Measurements from ENCODE around the gene TIMP3.
"Not testable (repeated sequence)": the region's sequence is repeated elsewhere in the genome, so short reads cannot be mapped to it uniquely, and the experiment has no call there.

Gene TIMP3

GRCh38 chr22:32854351-32854804 is 52.9 kb downstream of the TIMP3 start:
- no peak for DNase-seq (ENCODE audit: low spot score)

- no peak for DNase-seq (ENCODE audit: low spot score)
These were observed 53.7 kb downstream of the TIMP3 start for GRCh38 chr22:32855045-32855756.

- no peak for DNase-seq (ENCODE audit: low spot score)
These were observed 56.7 kb downstream of the TIMP3 start for GRCh38 chr22:32858121-32858703.

GRCh38 chr22:32858957-32859356 is 57.5 kb downstream of the TIMP3 start:
- DNase-seq (ENCODE audit: low spot score) = no peak

- DNase-seq (ENCODE audit: low spot score) = no peak
These were observed 58.2 kb downstream of the TIMP3 start for GRCh38 chr22:32859743-32860142.

GRCh38 chr22:32861330-32861729 is 59.8 kb downstream of the TIMP3 start:
- DNase-seq (ENCODE audit: low spot score) = no peak

- no peak for DNase-seq (ENCODE audit: low spot score)
These were observed 60.6 kb downstream of the TIMP3 start for GRCh38 chr22:32862083-32862482.

GRCh38 chr22:32862936-32863661 is 61.6 kb downstream of the TIMP3 start:
- no peak for DNase-seq (ENCODE audit: low spot score)

GRCh38 chr22:32864041-32864440 is 62.5 kb downstream of the TIMP3 start:
- DNase-seq (ENCODE audit: low spot score) = no peak

- DNase-seq (ENCODE audit: low spot score) = no peak
These were observed 63.1 kb downstream of the TIMP3 start for GRCh38 chr22:32864596-32864995.

- no peak for DNase-seq (ENCODE audit: low spot score)
These were observed 65.4 kb downstream of the TIMP3 start for GRCh38 chr22:32866953-32867352.

GRCh38 chr22:32868946-32869345 is 67.4 kb downstream of the TIMP3 start:
- no peak for DNase-seq (ENCODE audit: low spot score)

- no peak for DNase-seq (ENCODE audit: low spot score)
These were observed 69.0 kb downstream of the TIMP3 start for GRCh38 chr22:32870474-32870873.

- not testable (repeated sequence) for DNase-seq (ENCODE audit: low spot score)
These were observed 72.1 kb downstream of the TIMP3 start for GRCh38 chr22:32873604-32874003.

- DNase-seq (ENCODE audit: low spot score) = no peak
These were observed 72.9 kb downstream of the TIMP3 start for GRCh38 chr22:32874385-32874784.

- DNase-seq (ENCODE audit: low spot score) = no peak
These were observed 73.5 kb downstream of the TIMP3 start for GRCh38 chr22:32874976-32875375.

- DNase-seq (ENCODE audit: low spot score) = no peak
These were observed 75.0 kb downstream of the TIMP3 start for GRCh38 chr22:32876516-32876915.

GRCh38 chr22:32877196-32877595 is 75.7 kb downstream of the TIMP3 start:
- DNase-seq (ENCODE audit: low spot score) = no peak

GRCh38 chr22:32879550-32879949 is 78.0 kb downstream of the TIMP3 start:
- DNase-seq (ENCODE audit: low spot score) = no peak

GRCh38 chr22:32880061-32880460 is 78.6 kb downstream of the TIMP3 start:
- no peak for DNase-seq (ENCODE audit: low spot score)

- no peak for DNase-seq (ENCODE audit: low spot score)
These were observed 79.0 kb downstream of the TIMP3 start for GRCh38 chr22:32880505-32880892.

- peak; percentile 17 for DNase-seq (ENCODE audit: low spot score)
These were observed 79.5 kb downstream of the TIMP3 start for GRCh38 chr22:32880893-32881596.

- DNase-seq (ENCODE audit: low spot score) = no peak
These were observed 80.9 kb downstream of the TIMP3 start for GRCh38 chr22:32882360-32882755.
